ENCODE results near the gene USP10.

USP10 gene, protein sequence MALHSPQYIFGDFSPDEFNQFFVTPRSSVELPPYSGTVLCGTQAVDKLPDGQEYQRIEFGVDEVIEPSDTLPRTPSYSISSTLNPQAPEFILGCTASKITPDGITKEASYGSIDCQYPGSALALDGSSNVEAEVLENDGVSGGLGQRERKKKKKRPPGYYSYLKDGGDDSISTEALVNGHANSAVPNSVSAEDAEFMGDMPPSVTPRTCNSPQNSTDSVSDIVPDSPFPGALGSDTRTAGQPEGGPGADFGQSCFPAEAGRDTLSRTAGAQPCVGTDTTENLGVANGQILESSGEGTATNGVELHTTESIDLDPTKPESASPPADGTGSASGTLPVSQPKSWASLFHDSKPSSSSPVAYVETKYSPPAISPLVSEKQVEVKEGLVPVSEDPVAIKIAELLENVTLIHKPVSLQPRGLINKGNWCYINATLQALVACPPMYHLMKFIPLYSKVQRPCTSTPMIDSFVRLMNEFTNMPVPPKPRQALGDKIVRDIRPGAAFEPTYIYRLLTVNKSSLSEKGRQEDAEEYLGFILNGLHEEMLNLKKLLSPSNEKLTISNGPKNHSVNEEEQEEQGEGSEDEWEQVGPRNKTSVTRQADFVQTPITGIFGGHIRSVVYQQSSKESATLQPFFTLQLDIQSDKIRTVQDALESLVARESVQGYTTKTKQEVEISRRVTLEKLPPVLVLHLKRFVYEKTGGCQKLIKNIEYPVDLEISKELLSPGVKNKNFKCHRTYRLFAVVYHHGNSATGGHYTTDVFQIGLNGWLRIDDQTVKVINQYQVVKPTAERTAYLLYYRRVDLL

DNA sequence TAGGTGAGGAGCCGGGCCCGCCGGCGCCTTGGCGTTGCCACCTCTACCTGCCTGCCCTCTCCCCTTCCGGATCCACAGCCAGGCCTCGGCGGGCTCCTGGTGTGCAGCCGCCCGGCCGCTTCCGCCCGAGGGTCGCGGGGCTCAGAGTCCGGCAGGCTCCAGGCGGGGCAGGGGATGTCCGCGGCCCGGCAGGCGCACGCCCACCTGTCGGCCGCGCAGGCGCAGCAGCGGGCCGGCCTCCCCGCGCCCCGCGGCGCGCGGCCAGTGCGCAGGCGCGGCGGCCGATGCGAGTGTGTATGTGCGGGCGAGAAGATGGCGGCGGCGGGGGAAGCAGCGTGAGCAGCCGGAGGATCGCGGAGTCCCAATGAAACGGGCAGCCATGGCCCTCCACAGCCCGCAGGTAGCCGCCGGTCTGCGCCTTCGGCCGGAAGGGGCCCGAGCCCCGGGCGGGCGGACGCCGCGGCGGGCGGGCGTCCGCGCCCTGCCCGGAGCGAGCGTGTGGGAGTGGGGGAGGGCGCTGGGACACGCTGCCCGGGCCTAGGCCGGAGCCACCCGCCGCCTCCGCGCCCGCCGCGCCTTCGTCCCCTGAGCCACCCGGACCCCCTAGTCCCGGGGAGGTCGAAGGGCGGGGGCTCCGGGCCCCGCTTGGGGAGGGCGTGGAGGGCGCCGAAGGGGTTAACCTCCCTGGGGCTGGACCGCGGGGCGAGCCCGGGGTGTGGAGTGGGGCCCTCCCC lies at the start of gene USP10:
Gene USP10 (plus strand): TSS at position 289 of the 734 bp plus-strand sequence. CDS start 91 bp downstream, at position 380.
- DNase-seq (ENCODE audit: low read depth in 3 of 3) = peak; percentile 63 to 77 (median 69)

DNA sequence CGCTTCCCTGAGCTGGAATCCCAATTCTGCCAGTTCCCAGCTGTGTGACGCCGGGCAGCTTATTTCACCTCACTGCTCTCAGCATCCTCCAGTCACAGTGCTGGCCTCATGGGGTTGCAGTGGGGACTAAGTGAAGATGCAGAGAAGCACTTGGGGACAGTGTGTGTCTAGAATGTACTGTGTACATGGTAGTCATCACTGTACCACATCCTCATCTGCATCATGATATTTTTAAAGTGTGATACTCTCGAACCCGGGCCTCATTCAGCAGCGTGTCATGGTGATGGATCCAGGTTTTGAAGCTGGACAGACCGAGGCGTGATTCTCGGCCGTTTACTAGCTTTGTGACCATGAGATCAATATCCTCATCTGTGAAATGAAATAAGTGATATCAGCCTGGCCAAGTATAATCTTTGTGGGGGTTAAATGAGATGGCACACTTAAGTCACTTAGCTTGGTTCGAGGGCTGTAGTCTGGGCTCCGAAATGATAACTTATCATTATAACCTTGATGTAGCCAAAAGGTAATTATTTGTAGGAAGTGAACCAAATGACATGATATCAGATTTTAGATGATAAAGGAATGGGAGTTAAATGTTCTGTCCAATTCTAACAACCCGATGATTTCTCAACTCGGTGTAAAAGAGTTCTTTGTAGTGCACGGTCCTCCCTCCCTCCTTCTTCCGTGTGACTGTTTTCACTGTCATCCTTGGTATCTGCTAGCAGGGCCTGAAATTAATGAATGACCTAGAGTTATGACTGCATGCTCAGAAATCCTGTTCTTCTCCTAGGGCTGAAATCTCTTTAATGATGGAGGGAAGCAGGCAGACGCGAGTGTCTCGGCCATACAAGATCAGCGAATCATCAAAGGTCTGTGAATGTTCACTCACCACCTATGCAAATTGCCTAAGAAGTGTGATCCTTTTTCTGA lies 49.5 kb upstream of the USP10 start:
- DNase-seq (ENCODE audit: low read depth in 3 of 3) = no peak

DNA sequence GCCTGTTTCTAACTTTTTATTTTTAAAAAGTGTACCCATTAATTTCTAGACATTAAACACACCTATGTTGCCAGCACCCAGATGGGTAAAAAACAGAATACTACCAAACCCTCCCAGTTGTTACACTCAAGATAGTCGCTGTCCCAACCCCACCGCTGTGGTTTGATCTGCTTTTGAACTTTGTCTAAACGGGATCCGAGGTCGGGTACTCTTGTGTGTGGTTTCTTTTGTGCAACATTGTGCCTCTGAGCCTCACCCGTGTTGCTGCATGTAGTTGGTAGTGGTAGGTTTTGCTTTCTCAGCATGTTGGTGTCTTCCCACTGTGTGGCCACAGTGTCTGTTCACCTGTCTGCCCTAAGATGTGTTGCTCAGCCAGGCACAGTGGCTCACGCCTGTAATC lies 47.2 kb upstream of the USP10 start:
- no peak for DNase-seq (ENCODE audit: low read depth in 3 of 3)

DNA sequence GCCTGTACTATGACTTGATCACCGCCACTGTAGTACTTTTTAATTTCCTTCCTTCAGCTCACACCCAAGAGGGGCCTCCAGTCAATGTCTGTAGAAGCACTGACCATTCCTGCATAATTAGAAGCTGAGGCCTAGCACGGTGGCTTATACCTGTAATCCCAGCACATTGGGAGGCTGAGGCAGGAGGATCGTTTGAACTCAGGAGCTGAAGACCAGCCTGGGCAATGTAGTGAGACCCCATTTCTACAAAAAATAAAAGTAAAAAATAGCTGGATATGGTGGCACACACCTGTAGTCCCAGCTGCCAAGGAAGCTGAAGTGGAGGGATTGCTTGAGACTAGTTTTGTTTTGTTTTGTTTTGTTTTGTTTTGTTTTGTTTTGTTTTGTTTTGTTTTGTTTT lies 45.6 kb upstream of the USP10 start:
- DNase-seq (ENCODE audit: low read depth in 3 of 3) = no peak

DNA sequence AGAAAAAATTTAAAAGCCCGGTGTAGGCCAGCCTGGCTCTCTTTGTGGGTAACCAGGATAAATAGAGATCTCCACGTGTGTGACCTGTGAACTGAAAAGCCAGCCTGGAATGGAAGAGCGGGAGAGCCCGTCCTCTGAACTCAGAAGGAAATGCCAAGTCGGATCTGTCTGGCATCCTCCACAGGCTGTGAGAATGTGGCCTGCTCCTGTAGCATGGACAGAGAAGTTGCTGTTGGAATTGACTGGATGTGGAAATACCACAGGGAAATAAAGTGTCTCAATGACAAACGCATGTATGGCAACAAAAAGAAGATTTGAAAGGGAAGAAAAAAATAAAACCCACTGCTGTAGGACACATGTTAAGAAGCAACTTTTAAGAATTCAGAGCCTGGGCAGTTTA lies 44.8 kb upstream of the USP10 start:
- DNase-seq (ENCODE audit: low read depth in 3 of 3) = no peak

DNA sequence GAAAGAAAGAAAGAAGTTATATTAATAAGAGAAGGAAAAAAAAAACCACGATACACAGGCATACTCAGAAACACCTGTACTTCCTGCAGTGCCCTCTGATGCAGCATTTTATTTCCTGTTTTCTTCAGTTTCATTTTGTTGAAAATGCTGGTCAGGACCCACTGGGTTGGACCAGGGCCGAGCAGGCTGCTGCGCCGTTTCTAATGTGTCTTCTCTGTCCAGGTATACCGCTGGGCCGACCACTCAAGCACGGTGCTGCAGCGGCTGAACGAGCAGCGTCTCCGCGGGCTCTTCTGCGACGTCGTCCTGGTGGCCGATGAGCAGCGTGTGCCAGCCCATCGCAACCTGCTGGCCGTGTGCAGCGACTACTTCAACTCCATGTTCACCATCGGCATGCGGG lies 43.2 kb upstream of the USP10 start:
- DNase-seq (ENCODE audit: low read depth in 3 of 3) = no peak

DNA sequence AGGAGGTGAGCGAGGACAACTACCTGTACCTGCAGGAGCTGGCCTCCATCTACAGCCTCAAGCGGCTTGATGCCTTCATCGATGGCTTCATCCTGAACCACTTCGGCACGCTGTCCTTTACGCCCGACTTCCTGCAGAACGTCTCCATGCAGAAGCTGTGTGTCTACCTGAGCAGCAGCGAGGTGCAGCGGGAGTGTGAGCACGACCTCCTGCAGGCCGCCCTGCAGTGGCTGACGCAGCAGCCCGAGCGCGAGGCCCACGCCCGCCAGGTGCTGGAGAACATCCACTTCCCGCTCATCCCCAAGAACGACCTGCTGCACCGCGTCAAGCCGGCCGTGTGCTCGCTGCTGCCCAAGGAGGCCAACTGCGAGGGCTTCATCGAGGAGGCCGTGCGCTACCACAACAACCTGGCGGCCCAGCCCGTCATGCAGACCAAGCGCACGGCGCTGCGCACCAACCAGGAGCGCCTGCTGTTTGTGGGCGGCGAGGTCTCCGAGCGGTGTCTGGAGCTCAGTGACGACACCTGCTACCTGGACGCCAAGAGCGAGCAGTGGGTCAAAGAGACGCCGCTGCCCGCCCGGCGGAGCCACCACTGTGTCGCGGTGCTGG lies 42.5 kb upstream of the USP10 start:
- DNase-seq (ENCODE audit: low read depth in 3 of 3) = no peak

DNA sequence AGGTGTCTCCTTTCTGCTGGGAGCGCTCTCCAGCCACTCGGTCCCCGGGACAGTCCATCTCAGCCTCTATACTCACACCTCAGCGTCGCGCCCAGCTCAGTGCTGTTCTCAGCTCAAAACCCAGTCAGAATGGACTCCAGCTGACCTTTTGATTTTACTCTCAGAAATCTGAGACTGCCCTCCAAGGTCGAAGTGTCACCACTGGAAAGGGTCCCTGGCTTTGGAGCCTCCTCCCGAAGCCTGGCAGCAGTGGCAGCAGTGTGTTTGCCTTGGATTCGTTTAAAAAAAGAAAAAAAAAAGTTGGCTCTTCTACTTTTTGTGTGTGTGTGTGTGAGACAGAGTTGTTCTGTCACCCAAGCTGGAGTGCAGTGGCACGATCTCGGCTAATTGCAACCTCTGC lies 41.1 kb upstream of the USP10 start:
- DNase-seq (ENCODE audit: low read depth in 3 of 3) = no peak

DNA sequence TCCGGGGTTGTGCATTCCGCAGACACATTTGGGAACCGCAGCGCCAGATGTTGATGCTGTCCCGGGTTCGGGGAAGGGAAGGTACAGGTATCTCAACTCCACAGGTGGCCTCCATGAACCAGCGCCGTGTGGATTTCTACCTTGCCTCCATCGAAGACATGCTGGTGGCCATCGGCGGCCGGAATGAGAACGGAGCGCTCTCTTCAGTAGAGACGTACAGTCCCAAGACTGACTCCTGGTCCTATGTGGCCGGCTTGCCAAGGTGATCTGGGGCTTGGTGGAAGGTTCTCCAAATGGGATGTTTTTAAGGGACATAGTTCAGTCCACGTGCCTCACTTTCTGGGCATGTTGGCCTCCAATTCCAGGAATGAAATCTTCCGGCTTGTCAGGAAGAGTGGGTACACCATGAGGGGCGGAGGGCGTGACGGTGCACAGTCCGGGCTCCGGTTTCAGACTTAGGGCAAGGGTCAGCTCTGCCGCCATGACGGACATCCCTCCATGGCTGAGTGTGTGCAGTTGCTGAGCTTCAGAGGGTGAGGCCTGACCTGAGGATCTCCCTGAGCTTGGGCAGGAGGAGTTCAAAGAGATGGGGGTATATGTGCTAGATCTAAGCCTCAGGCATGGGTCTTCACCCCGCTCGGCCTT lies 40.0 kb upstream of the USP10 start:
- no peak for DNase-seq (ENCODE audit: low read depth in 3 of 3)

DNA sequence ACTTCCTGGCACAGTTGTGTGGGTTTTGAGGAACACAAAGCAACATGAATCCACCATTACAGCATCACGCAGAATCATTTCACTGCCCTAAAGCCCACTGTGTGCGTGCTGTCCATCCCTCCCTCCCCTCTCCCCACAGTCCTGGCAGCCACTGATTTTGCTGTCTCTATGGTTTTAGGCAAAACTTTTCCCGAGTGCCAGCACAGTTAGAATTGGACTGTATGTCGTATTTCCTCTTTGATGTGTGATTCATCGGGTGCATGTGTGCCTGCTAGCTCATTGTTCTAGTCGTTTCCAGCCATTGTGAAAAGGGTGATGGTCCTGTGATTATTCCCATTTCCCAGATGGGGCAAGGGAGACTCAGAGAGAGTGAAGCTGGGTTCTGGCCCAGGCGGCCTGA lies 38.8 kb upstream of the USP10 start:
- no peak for DNase-seq (ENCODE audit: low read depth in 3 of 3)

DNA sequence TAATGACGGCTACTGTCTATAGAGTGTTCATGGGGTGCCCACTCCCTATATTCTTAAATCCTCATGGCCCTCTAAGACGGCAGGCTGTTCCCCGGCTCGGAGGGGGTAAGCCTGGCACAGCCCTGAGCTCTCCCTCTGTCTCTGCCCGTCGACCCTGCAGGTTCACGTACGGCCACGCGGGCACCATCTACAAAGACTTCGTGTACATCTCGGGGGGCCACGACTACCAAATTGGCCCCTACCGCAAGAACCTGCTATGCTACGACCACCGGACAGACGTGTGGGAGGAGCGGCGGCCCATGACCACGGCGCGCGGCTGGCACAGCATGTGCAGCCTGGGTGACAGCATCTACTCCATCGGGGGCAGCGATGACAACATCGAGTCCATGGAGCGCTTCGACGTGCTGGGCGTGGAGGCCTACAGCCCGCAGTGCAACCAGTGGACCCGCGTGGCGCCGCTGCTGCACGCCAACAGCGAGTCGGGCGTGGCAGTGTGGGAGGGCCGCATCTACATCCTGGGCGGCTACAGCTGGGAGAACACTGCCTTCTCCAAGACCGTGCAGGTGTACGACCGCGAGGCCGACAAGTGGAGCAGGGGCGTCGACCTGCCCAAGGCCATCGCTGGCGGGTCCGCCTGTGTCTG lies 38.3 kb upstream of the USP10 start:
- DNase-seq (ENCODE audit: low read depth in 3 of 3) = no peak

DNA sequence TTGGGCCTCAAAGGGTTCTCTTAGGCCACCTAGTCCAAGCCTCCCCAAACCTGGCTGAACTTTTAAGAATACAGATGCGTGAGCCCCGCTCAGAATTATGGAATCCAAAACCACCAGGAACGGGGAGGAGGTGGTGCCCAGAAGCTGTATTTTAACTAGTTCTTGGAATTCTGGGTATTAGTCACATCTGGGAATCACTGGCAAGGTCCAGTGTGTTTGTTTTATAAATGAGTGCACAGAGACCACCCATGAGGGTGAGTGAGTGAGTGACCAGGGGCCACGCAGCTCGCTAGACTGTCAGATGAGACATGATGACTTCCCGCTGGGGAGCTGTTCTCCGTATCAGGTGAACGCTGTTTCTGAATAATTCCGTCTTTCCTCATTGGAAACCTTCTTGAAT lies 37.3 kb upstream of the USP10 start:
- no peak for DNase-seq (ENCODE audit: low read depth in 3 of 3)

DNA sequence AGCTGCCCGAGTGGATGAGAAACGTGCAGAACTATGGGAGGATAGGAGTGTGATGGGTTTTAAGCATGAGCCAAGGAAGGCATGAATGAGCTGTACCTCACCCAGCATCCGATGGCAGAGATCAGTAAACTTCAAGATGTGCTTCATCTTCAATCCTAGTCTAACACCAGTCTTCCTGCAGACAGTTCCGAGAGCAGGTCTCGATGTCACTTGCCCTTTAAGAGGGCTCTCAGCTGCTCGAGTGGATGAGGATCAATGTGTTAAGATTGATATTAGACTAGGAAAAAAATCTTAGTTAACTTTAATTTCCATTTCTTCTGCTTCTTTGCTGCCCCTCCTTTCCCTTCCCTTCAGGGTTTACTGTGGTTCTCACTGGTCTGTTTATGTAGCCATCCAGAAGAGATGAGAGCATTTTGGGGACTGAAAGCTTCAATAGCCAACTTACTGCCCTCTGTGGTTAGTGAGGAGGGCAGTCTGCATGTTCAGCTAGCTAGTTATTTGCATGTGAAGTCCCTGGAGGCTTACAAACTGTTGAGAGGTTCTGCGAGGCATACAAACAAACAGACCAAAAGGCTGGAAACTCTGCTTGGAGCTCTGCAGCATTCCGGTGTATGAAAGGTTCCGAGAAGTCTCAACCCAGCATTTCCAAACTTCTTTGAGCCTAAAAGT lies 36.2 kb upstream of the USP10 start:
- DNase-seq (ENCODE audit: low read depth in 3 of 3) = no peak

DNA sequence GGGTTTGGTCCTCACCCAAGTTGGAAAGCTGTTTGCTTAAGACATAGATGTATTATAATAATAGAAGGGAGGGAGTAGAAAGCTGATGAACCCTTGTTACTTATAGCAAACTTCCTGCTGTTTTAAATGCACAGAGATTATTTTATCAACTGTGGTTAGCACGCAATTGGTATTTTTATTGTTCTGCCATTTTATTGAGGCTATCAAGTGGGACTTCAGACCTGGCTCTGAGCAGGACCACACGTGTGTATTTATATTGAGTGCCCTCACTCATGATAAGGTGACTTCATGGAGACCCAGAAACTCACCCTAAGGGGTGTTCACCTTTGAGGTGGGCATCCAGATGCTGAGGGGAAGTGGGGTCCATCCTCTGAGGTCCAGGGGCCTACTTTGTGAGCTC lies 34.4 kb upstream of the USP10 start:
- no peak for DNase-seq (ENCODE audit: low read depth in 3 of 3)

DNA sequence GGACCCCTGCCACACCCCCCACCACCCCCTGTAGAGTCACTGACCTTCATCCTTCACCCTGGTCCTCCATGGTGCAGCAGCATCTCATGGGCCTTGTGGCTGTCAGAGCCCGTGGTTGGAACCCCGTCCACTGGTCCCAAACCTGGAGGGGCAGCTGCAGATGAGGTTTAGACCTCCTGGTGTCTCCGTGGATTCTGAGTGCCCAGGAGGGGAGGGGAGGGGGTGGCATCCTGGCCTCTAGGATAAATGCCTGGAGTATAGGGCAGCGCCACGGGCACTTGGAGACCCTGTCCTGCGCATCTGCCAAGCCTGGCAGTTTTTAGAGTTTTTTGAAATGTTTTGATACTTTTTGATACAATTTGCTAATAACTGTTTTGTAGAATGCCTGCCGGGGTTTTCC lies 34.0 kb upstream of the USP10 start:
- no peak for DNase-seq (ENCODE audit: low read depth in 3 of 3)

DNA sequence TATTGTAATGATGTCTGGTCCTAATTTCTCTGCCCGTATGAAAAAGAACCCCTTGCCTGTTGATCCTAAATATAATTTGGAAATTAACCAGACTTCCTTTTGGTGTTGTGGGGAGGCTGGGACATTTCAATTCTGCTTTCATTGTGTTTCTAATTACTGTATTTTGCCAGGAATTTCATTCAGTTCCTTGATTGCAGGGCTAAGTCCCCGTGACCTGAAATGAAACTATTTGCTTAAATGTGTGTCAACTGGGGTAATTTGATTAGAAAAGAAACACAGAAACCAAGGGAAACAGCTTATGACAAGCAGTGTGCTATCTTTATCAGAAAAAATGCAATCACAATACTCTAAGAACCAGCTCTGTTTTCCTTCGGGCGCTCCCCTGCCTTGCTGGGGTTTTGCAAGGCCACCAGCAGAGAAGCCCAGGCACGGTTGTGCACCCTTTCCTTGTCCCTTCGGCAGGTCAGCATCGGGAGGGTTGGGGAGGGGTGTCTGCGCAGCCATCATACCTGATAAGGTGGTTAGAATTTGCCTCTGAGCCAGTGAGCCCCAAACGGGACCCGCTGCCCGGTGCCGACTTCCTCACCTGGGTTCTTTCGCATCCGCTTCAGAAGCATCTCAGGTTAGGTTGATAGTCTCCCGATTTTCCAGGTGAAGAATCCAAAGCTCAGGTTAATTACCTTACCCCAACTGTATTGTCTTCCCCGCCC lies 32.0 kb upstream of the USP10 start:
- no peak for DNase-seq (ENCODE audit: low read depth in 3 of 3)

DNA sequence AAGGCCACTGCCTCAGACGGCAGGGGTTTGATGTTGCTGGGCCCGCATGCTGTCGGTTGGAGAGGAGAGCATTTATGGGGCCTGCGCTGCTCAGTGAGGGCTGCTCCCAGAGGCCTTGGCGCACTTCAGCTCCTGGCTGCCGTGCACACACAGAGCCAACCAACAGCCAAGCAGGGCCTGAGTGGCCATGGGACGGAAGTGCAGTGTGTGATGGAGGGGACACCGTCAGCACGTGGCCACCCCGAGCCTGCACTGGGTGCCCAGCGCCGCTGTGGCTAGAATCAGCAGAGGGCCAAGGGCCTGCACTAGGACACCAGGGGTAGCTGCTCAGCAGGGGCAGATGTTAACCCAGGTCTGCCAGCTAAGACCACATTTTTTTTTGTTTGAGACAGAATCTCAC lies 29.7 kb upstream of the USP10 start:
- DNase-seq (ENCODE audit: low read depth in 3 of 3) = no peak

DNA sequence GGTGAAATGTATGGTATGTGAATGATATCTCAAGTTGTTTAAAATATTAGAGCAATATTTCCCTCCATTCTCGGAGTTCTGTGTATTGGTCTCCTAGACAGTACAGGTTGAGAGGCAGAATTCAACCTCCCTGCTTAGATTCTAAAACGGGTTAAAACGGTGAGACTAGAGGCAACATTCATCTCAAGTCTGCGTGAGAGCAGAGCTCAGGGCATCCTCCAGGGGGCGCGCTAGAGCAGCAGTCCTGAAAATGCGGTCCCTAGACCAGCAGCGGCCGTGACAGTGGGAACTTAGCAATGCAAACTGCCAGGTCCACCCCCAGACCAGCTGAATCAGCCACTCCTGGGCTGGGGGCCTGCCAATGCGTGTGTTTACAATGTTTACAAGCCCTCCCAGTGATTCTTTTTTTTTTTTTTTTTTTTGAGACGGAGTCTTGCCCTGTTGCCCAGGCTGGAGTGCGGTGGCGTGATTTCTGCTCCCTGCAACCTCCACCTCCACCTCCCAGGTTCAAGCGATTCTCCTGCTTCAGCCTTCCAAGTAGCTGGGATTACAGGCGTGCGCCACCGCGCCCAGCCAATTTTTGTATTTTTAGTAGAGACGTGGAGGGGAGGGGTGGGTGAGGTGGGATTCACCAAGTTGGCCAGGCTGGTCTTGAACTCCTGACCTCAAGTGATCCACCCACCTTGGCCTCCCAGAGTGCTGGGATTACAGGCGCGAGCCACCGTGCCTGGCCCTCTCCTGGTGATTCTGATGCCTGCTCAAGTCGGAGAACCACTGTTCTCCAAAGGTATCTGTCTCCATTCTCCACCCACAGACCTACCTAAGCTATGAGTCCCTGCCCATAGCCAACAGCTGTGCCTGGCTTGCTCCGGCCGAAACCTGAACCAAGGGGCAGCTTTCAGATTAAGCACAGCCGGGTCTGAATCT lies 27.3 kb upstream of the USP10 start:
- DNase-seq (ENCODE audit: low read depth in 3 of 3) = peak; percentile 68 to 84 (median 79)

All from stimulated activated CD4-positive, alpha-beta T cell treated with anti-CD3 and anti-CD28 coated beads, TNF-alpha, amount 100 ng/mL, for 48 hours (primary cell).